Measurements from ENCODE around the gene WDR33.

GRCh38 chr2:127721978-127722355, 89.0 kb downstream of the WDR33 start:
- TF ChIP-seq CTCF (IDR thresholded peaks at IDR 0.05) (no peak), POLR2A (IDR thresholded peaks at IDR 0.05) (no peak), POLR2AphosphoS5 (IDR thresholded peaks at IDR 0.05) (no peak)

All from breast epithelium (tissue), 3 donors.